CD4-positive, alpha-beta T cell (primary cell): ENCODE results near the gene HIBADH. TPM values are rescaled to one million over a fixed set of nuclear protein-coding genes. Genes with fewer than 3 reads are reported as not detected.

Source experiments
- ATAC-seq: fragments of 200-7000 bp; cut with Tn5 transposase; one replicate; pipeline ENCODE4 v1.10.0; 2022; ENCODE audit warnings: mild to moderate bottlenecking; ENCODE audit not compliant: poor library complexity
- CTCF ChIA-PET: fragments of 350-600 bp; sonication (Branson Sonifier 250); formaldehyde crosslinking; loops from one replicate; lab custom pipeline; 2021; ENCODE audit warnings: antibody characterized with exemption, inconsistent platforms; lab: Charles Lee
- POLR2A ChIA-PET: fragments of 350-600 bp; sonication (Branson Sonifier 250); formaldehyde crosslinking; loops from one replicate; lab custom pipeline; 2021; ENCODE audit warnings: antibody characterized with exemption, inconsistent platforms; lab: Charles Lee
- DNase-seq, 14 experiments: peaks; one replicate each; pipeline ENCODE4 v3.0.0-alpha.2; 2013 to 2020; ENCODE audit warnings: mixed read lengths in 2 of 14
- H3K27ac ChIP-seq, 2 donors: one replicate each; pipeline versions ENCODE4 v1.5.1 to v1.7.0; 2013; ENCODE audit warnings: low read length in 2 of 2, low read depth in 1 of 2, mild to moderate bottlenecking in 1 of 2
- H3K27me3 ChIP-seq, 2 experiments: 1 replicate in 1 of 2; 2 replicates in 1 of 2; pipeline versions ENCODE4 v1.6.1 to v1.7.0; 2013; ENCODE audit warnings: low read length in 2 of 2, control low read depth in 1 of 2, mild to moderate bottlenecking in 1 of 2, moderate library complexity in 1 of 2; ENCODE audit not compliant: insufficient read depth in 2 of 2, control insufficient read depth in 1 of 2
- H3K36me3 ChIP-seq: one replicate; pipeline ENCODE4 v1.6.1; 2013; ENCODE audit warnings: low read length, control low read depth; ENCODE audit not compliant: insufficient read depth
- H3K4me1 ChIP-seq: one replicate; pipeline ENCODE4 v1.6.1; 2013; ENCODE audit warnings: low read length, control low read depth; ENCODE audit not compliant: insufficient read depth
- H3K4me3 ChIP-seq: one replicate; pipeline ENCODE4 v1.5.1; 2013; ENCODE audit warnings: mild to moderate bottlenecking, low read length, moderate library complexity
- H3K9me3 ChIP-seq, 2 experiments: 1 replicate in 1 of 2; 2 replicates in 1 of 2; pipeline versions ENCODE4 v1.6.1 to v1.7.0; 2013; ENCODE audit warnings: low read length in 2 of 2, mild to moderate bottlenecking in 2 of 2, control low read depth in 1 of 2, moderate library complexity in 1 of 2; ENCODE audit not compliant: control insufficient read depth in 1 of 2, insufficient read depth in 1 of 2
- H3K27ac Mint-ChIP-seq: one replicate; pipeline ENCODE4 v1.8.0; 2020; ENCODE audit warnings: mixed read lengths
- H3K27me3 Mint-ChIP-seq: one replicate; pipeline ENCODE4 v1.8.0; 2021; ENCODE audit warnings: mixed read lengths
- H3K36me3 Mint-ChIP-seq: one replicate; pipeline ENCODE4 v1.8.0; 2021; ENCODE audit warnings: low read depth, mixed read lengths
- H3K4me1 Mint-ChIP-seq: one replicate; pipeline ENCODE4 v1.8.0; 2021; ENCODE audit warnings: low read depth, mixed read lengths
- H3K4me3 Mint-ChIP-seq: one replicate; pipeline ENCODE4 v1.8.0; 2020; ENCODE audit warnings: mild to moderate bottlenecking, mixed read lengths
- H3K9me3 Mint-ChIP-seq: one replicate; pipeline ENCODE4 v1.8.0; 2020; ENCODE audit warnings: mixed read lengths
- intact Hi-C, 2 experiments: fragments of 100-400 bp; cut with DNase I in 1 of 2; cut with micrococcal nuclease in 1 of 2; formaldehyde crosslinking; loops; one replicate each; pipeline versions ENCODE4 v1.15.1 to v1.9.0; 2023 to 2025; cut with DNase I, micrococcal nuclease
- total RNA-seq, 174 experiments: library from RNA in 2 of 174; stranded (reverse) in 2 of 174; gene quantifications; one replicate each; pipeline ENCODE4 v1.2.3 and lab custom pipeline; 2021 to 2026
- TF ChIP-seq, protein P1 (sequence below): fragments of 200-600 bp; IDR thresholded peaks from one replicate; pipeline ENCODE4 v1.8.0; 2022; ENCODE audit warnings: antibody characterized with exemption, mild to moderate bottlenecking

HIBADH gene
- total RNA-seq, 2 experiments from 2014 or later = 6.3 to 8.4 TPM

DNA sequence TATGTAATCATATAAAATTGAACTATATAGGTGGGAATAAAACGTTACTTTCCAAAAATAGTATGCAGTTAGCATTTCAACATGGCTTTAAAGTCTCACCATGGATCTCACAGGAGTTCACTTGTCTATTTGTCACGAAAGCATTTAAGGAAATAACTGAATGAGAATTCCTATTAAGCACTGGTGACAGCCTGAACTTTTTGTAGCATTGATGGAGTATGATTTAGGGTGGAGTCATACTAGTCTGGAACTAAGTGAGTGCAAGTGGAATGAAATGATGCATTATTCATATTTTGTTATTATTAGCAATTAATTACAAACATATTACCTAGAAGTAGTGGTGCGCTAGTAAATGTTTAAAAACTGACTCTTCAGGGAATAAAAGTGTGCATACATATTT is 26.0 kb upstream of the HIBADH start:
- Mint-ChIP-seq H3K27ac (no peak overlapping the region), H3K27me3 (peaks cover 18% of the 10 kb centered on the region), H3K4me3 (no peak overlapping the region), H3K9me3 (no peaks in the 10 kb centered on the region), H3K36me3 (no peaks in the 10 kb centered on the region), H3K4me1 (no peaks in the 10 kb centered on the region)
- Histone ChIP-seq H3K9me3 (peaks cover 0 to 3% of the 10 kb centered on the region in 2 experiments), H3K27me3 (no peaks in the 10 kb centered on the region), H3K4me3 (no peak overlapping the region), H3K27ac (no peak overlapping the region), H3K36me3 (no peaks in the 10 kb centered on the region), H3K4me1 (no peaks in the 10 kb centered on the region)
- DNase-seq (no peak), ATAC-seq (no peak)
- TF ChIP-seq, protein P1, sequence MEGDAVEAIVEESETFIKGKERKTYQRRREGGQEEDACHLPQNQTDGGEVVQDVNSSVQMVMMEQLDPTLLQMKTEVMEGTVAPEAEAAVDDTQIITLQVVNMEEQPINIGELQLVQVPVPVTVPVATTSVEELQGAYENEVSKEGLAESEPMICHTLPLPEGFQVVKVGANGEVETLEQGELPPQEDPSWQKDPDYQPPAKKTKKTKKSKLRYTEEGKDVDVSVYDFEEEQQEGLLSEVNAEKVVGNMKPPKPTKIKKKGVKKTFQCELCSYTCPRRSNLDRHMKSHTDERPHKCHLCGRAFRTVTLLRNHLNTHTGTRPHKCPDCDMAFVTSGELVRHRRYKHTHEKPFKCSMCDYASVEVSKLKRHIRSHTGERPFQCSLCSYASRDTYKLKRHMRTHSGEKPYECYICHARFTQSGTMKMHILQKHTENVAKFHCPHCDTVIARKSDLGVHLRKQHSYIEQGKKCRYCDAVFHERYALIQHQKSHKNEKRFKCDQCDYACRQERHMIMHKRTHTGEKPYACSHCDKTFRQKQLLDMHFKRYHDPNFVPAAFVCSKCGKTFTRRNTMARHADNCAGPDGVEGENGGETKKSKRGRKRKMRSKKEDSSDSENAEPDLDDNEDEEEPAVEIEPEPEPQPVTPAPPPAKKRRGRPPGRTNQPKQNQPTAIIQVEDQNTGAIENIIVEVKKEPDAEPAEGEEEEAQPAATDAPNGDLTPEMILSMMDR = no peak
- POLR2A ChIA-PET = no interaction called here
- CTCF ChIA-PET = no interaction called here
- intact Hi-C loops = no loop called here

- H3K4me1 ChIP-seq = no peaks in the 10 kb centered on the region
- intact Hi-C loops = no loop called here
- H3K27ac Mint-ChIP-seq = no peak overlapping the region
- CTCF ChIA-PET = no interaction called here
- no peak overlapping the region for H3K27ac ChIP-seq
- H3K36me3 ChIP-seq = no peaks in the 10 kb centered on the region
- H3K27me3 ChIP-seq = no peaks in the 10 kb centered on the region
- no peak overlapping the region for H3K4me3 ChIP-seq
- no peaks in the 10 kb centered on the region for H3K36me3 Mint-ChIP-seq
- no peak overlapping the region for H3K4me3 Mint-ChIP-seq
- TF ChIP-seq, protein P1 = no peak
- no peaks in the 10 kb centered on the region for H3K9me3 Mint-ChIP-seq
- H3K27me3 Mint-ChIP-seq = peaks cover 18% of the 10 kb centered on the region
- H3K9me3 ChIP-seq = peaks cover 0 to 3% of the 10 kb centered on the region in 2 experiments
- POLR2A ChIA-PET = no interaction called here
- ATAC-seq (no peak), DNase-seq (no peak)
- H3K4me1 Mint-ChIP-seq = no peaks in the 10 kb centered on the region
Measured at GRCh38 chr7:27688056-27688455, 25.4 kb upstream of the HIBADH start.

DNA sequence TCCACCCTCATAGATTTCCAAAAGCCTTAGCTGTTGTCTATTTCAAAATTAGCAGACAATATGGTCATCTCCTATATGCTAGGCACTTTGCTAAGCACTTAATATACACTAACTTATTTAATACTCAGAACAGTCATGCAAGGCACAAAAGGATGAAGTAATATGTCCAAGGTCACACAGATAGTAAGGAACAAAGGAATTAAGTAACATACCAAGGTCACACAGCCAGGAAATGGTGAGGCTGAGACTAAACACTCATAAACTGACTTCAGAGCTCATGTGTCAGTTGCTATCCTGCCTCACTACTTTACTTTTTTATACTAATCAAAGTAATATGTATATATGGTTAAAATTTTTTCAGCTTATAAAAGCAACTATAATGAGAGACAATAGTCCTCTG is 23.6 kb upstream of the HIBADH start:
- intact Hi-C loops = no loop called here
- TF ChIP-seq, protein P1 = no peak
- H3K27me3 Mint-ChIP-seq = peaks cover 18% of the 10 kb centered on the region
- H3K4me3 ChIP-seq = no peak overlapping the region
- H3K36me3 Mint-ChIP-seq = no peaks in the 10 kb centered on the region
- ATAC-seq (no peak), DNase-seq (no peak)
- no peaks in the 10 kb centered on the region for H3K4me1 Mint-ChIP-seq
- H3K4me1 ChIP-seq = no peaks in the 10 kb centered on the region
- H3K36me3 ChIP-seq = no peaks in the 10 kb centered on the region
- no peak overlapping the region for H3K27ac Mint-ChIP-seq
- no peak overlapping the region for H3K27ac ChIP-seq
- peaks cover 0 to 3% of the 10 kb centered on the region in 2 experiments for H3K9me3 ChIP-seq
- no peaks in the 10 kb centered on the region for H3K27me3 ChIP-seq
- H3K4me3 Mint-ChIP-seq = no peak overlapping the region
- CTCF ChIA-PET = interaction anchor here (0.5 kb wide), 1 partner anchor 44 kb away, joined by 3 read pairs; no protein-coding TSS in a partner anchor
- H3K9me3 Mint-ChIP-seq = no peaks in the 10 kb centered on the region
- POLR2A ChIA-PET = no interaction called here
